SU-DHL-6 (cell line): ENCODE results near the gene INPP4B.

ENCODE experiments used
- EZH2phosphoT487 ChIP-seq: fragments of 200-600 bp; sonication (generic), shearing (Covaris generic); conservative IDR thresholded peaks from 2 replicates; pipeline ENCODE4 v1.6.1; 2018; ENCODE audit warnings: mild to moderate bottlenecking, antibody characterized with exemption, low read length, moderate library complexity, mixed read lengths
- TF ChIP-seq, protein P1 (sequence below): fragments of 200-600 bp; sonication (generic); IDR thresholded peaks from one replicate; pipeline ENCODE4 v1.5.1; 2017; ENCODE audit warnings: antibody characterized with exemption, mild to moderate bottlenecking, low read length, moderate library complexity; ENCODE audit not compliant: insufficient read depth, poor library complexity, severe bottlenecking

DNA sequence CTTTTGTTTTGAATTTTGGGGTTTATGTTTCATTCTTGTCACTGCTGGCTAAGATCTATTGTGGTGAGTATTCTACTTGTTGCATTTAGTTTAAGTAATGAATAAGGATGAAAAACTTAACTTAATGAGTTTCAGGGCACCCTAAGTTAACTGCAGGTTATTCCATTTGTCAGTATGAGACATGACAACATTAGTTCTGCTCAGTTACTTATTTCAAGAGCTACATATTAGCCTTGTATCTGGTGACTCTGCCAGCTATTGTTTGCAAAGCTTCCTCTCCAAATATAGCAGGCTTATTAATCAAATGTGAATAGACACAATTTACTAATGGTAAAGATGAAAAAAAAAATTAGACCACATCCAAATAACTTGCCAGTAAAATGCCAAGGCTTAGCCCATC is 642.6 kb downstream of the INPP4B start:
- TF ChIP-seq, protein P1, sequence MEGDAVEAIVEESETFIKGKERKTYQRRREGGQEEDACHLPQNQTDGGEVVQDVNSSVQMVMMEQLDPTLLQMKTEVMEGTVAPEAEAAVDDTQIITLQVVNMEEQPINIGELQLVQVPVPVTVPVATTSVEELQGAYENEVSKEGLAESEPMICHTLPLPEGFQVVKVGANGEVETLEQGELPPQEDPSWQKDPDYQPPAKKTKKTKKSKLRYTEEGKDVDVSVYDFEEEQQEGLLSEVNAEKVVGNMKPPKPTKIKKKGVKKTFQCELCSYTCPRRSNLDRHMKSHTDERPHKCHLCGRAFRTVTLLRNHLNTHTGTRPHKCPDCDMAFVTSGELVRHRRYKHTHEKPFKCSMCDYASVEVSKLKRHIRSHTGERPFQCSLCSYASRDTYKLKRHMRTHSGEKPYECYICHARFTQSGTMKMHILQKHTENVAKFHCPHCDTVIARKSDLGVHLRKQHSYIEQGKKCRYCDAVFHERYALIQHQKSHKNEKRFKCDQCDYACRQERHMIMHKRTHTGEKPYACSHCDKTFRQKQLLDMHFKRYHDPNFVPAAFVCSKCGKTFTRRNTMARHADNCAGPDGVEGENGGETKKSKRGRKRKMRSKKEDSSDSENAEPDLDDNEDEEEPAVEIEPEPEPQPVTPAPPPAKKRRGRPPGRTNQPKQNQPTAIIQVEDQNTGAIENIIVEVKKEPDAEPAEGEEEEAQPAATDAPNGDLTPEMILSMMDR: no peak
- TF ChIP-seq EZH2phosphoT487: no peak
